HG03064 (cell line): ENCODE results near the gene FOXG1.

ENCODE experiments used
- ATAC-seq: cut with Tn5 transposase; IDR thresholded peaks from one replicate; pipeline ENCODE4 v1.9.1; 2021; ENCODE audit warnings: low read depth; ENCODE audit not compliant: unreplicated experiment

FOXG1 gene

DNA sequence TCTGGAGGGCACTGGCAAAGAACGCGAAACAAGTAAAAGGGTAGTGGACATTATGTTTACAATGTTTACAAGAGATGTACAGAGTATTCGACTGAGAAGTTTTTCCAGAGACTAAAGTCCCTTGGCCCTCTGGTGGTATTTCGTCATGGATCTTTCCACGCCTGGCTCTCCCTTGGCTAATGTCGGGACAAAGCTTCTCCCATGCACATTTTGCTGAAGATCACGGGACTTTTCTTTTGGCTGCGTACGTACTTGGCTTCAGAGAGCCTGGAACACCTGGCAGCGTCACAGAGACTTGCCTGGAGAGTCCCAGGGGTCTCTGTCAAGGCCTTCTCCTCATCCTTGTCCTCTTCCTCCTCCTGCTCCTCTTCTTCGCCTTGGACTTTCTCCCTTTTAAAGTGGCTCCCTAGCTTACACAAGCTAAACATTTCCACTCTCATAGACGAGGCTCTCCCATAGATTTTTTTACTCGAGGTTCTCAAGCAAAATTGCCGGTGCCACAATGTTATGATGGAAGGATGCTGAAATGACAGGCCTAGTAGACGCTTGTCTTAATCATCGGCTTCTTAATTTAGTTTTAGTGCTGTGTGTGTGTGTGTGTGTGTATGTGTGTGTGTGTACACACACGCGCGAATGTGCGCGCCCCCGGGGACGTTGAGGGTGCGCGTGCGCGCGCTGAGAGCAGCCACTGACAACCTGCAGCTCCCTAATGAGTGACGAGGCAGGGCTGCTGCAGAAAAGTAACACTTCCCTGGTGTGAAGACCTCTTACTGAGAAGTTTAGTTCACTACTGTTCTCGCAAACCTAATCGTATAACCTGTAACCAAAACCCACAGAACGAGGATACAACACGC, 4.9 kb upstream of the FOXG1 start:
- ATAC-seq, result no peak

DNA sequence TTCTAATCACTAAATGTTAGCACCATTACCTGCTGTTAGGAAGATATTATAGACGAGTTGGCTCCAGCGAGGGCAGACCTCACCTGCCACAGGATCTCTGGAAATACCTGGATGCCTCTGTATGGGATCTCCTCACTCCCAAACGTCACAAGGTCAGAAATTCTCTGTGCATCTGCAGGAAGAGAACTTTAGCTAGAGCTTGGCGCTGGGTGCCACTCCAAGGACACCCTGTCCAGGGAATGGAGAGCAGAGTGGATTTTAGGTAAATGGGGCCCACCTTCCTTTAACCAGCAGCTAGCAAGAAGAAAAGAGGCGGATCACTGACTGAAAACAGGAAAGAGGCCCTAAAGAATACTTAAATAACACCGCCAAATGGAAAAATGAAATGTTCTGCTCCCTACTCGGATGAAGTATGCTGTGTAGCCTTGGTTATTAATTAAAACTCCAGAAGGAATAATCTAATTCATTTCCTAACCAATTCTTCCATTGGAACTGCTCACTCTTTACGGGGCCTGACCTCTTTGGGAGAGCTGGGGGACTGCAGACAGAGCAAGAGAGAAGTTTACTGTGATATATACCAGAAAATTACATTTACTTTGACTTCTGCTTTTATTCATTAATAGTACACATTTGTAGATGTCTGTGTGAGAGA, 4.2 kb upstream of the FOXG1 start:
- no peak for ATAC-seq

DNA sequence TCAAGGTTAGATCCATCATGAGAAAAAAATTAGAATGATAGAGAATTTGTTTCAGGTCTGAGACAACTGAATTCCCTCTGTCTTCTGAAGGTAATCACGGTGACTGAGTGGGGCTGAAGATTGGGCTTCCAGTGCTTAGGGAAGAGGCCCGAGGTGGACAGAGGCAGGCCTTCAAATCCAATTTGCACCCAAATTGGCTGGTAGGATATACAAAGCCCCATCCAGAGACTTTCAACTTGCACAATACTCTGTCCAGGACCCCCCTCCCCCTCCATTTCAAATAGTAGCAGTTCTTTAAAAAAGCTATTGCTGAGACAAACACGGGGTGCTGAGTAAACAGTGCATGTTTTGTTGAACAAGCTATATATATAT, 3.6 kb upstream of the FOXG1 start:
- ATAC-seq, result no peak

DNA sequence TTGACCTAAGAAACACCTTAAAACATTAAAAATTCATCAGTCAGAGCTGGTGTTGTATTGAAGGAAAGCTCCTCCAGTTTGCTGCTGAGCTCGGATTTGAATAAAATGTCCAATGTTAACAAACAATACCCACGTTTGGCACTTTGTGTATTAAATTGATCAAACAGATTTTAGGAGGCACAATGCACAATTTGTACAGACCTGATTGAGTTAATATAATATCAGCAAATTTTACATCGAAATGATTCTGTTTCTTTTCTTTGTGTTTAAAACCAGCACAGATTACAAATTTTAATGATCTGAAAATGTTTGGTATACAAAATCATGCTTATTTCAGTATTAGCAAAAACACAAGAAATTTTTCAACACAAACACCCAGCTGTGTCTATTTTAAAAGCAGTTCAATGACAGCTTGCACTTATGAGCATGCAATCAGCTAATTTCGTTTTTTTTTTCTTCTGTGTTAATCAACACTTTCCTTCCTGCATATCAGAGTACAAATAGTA, 2.8 kb upstream of the FOXG1 start:
- ATAC-seq, result no peak

DNA sequence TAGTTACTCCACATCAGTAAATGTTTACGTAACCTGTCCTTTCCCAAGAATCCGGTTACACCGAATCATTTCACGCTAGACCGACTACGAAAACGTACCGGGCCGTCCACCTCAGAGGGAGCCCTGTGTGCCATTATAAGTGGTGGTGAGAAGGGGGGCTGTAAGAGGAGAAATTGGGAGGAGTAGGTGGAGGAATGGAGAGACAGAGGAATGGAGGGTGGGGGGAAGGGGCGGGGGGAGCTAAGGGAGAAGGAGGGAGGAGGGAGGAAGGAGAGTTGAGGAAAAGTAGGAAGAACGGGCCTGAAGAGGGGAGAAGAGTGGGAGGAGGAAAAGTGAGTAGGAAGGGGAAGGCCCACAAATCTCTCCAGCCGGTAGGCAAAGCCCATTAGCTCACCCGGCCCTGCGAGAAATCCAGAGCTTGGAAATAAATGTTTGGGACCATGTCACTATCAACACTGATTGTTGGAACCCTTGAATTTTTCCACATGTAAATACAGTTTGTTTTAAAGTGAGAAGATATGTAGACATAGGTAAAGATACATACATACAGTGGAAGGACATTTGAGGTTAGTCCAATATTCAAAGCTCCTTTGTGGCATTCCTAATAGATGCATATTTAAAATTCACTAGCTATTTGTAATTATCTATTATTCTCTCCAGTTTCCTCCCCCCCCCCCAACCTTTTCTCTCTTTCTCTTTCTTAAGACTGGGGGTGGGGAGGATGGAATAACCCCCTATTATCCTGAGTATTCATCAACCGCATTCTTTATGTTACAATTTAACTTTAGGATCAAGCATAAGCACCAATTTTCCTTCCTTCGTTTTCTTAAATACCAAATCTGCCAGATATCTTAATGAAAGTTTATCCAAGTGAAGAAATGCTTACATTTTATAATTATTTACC, 2.1 kb upstream of the FOXG1 start:
- no peak for ATAC-seq

DNA sequence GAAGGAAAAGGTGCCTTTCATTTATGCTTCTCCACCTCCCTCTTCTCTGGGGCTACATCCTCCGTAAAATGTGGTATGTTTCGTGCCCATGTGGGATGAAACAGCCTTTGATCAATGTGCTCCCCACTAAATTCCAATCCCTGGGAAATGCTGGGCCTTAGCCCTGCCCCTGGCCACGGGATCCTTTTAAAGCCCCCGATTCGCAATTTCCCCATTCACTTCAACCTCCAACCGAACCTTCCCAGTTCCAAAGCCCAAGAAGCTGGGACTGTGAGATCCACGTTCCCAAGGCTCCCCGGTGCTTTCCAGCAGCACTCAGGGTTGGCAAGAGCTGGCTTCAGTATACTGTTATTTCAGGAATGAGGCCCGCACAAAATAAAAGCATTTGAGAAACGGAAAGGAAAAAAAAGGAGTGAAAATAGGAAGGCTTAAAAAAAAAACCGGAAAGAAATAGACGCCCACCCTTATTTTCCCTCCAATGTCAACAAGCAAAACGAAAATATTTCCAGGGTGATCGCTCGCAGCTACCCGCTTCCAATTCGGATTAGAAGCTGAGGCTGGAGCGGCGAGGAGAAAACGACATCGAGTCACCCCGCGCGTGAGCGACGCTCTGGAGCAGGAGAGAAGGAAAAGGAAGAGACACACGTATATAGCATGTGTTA, 1.3 kb upstream of the FOXG1 start:
- no peak for ATAC-seq

DNA sequence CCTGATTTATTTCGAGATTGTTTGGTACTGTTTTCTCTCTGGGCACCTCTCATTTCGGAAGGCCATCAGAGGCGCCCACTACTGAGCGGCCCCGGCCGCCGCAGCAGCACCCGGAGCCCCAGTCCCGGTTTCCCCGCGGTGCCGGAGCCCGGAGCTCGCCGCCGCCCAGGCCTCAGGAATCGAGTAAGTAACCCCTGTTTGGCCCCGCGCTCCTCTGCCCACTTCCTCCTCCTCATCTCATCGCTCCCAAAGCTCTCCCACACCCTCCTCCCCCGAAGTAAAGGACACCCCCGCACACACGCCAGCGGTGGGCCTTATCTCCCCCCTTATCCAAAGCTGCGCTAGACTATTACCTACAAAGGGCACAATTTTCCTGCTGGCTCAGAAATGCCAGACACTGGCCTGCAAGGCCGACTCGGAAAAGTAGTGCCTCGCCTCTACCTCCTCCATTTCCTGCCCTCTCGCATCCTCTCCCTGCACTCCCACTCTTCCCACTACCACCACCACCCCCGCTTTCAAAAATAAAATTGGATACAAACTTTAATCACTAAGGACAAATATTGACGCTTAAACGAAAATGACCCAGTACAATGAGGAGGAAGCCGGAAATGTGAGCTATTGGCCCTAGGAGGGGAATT, 637 bp upstream of the FOXG1 start:
- ATAC-seq, result no peak

DNA sequence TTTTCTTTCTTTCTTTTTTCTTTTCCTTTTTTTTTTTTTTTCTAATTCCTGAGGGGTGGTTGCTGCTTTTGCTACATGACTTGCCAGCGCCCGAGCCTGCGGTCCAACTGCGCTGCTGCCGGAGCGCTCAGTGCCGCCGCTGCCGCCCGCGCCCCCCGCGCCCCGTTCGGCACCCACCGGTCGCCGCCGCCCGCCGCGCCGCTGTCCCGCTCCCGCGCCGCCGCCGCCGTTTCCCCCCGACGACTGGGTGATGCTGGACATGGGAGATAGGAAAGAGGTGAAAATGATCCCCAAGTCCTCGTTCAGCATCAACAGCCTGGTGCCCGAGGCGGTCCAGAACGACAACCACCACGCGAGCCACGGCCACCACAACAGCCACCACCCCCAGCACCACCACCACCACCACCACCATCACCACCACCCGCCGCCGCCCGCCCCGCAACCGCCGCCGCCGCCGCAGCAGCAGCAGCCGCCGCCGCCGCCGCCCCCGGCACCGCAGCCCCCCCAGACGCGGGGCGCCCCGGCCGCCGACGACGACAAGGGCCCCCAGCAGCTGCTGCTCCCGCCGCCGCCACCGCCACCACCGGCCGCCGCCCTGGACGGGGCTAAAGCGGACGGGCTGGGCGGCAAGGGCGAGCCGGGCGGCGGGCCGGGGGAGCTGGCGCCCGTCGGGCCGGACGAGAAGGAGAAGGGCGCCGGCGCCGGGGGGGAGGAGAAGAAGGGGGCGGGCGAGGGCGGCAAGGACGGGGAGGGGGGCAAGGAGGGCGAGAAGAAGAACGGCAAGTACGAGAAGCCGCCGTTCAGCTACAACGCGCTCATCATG, 654 bp downstream of the FOXG1 start:
- ATAC-seq, result no peak

DNA sequence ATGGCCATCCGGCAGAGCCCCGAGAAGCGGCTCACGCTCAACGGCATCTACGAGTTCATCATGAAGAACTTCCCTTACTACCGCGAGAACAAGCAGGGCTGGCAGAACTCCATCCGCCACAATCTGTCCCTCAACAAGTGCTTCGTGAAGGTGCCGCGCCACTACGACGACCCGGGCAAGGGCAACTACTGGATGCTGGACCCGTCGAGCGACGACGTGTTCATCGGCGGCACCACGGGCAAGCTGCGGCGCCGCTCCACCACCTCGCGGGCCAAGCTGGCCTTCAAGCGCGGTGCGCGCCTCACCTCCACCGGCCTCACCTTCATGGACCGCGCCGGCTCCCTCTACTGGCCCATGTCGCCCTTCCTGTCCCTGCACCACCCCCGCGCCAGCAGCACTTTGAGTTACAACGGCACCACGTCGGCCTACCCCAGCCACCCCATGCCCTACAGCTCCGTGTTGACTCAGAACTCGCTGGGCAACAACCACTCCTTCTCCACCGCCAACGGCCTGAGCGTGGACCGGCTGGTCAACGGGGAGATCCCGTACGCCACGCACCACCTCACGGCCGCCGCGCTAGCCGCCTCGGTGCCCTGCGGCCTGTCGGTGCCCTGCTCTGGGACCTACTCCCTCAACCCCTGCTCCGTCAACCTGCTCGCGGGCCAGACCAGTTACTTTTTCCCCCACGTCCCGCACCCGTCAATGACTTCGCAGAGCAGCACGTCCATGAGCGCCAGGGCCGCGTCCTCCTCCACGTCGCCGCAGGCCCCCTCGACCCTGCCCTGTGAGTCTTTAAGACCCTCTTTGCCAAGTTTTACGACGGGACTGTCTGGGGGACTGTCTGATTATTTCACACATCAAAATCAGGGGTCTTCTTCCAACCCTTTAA, 1.5 kb downstream of the FOXG1 start:
- no peak for ATAC-seq

DNA sequence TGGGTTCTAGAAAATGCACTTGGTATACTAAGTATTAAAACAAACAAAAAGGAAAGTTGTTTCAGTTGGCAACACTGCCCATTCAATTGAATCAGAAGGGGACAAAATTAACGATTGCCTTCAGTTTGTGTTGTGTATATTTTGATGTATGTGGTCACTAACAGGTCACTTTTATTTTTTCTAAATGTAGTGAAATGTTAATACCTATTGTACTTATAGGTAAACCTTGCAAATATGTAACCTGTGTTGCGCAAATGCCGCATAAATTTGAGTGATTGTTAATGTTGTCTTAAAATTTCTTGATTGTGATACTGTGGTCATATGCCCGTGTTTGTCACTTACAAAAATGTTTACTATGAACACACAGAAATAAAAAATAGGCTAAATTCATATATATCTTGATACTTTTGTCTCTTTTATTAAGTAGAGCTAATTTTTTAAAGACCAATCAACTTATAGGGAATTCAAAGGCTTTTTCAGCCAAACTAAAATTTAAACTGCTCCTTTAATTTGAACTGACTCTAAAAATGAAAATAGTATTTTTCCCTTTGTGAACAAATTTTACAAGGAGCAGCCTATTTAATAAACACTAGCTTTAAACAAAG, 2.8 kb downstream of the FOXG1 start:
- ATAC-seq, result no peak

DNA sequence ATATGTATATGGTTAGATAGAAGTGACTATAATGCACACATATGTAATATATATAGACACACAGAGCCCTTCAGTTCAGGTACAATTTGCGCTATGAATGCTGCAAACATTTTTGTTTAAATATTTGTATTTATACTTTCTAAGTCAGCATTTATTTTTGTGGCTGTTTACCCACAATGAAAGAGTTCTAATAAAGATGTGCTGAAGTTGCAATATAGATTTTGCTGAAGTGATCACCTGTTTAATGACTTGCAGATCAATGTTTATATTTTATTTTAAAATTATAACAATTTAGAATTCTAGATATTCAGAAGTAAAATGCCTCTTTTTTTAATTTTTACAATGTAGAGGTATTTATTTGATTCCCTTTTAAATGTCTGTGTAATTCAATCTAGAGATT, 3.5 kb downstream of the FOXG1 start:
- no peak for ATAC-seq

DNA sequence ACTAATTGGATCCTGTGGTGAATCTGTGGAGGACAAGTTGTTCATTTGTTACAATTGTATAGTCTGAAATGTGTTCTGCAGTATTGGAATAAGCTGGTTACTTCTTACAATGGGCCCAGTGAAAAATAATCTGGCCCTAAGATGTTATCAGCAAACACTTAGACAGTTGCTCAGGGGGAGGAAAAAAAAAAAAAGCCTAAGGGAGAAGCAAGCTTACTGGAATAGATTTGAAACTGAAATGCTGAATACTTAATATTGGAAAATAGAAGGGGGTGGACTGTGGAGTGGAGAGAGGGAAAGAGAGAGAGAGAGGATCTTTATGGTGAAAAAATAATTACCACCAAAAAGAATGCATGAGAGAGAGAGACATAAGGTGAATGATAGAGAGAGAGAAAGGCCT, 4.0 kb downstream of the FOXG1 start:
- ATAC-seq, result no peak

DNA sequence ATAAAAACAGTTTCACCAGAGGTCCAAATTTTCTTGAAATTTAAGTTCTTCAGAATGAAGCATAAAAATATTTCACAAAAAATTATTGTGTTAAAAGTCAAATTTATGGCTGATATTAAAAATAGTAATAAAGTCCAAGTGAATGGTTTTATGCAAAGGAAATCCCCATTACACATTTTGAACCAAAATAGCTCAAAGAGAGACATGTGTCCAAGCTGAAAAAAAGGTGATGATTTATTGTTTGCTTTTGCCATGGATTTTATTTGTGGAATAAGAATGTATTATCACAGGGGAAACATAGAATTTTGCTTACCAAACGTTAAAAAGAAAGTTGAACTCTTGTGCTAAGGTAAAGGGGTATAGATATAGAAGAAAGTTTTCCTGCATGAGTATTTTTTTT, 4.6 kb downstream of the FOXG1 start:
- ATAC-seq, result no peak

DNA sequence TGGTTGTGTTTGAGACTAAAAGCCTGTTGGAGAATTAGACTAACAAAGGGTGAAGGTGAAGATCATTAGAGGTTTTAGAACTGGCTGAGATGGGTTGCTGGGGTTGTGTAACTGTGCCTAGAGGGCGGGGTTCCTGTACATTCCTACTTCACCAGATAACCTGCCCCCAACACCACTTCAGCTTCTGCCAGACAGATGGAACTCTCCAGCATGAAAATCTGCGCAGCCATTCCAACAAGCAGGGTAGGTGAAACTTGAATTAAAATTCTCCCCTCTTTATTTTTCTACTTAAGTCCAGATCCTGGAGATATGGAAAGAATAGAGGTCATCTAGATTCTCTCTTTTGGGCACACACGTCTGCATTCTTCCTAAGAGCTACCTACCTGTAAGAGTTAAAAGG, 6.0 kb downstream of the FOXG1 start:
- ATAC-seq, result no peak

DNA sequence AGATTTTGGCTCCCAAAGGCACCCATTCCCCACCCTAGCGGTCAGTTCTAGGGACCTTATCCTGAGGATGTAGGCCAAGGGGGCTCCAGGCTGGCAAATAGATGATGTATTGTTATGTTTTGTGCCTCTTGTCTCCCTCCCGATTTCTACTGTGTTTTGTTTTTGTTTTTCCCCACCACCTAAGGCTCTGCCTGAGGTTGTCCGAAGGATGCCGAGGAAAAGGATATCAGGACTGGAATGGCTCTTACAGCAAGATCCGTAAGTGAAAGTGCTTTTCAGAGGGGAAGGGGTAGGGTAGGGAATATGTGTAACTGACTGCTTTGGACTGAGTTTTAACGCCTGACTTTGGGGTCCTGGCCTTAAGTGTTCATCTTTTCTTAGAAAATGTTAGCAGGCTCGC, 6.6 kb downstream of the FOXG1 start:
- ATAC-seq, result no peak

DNA sequence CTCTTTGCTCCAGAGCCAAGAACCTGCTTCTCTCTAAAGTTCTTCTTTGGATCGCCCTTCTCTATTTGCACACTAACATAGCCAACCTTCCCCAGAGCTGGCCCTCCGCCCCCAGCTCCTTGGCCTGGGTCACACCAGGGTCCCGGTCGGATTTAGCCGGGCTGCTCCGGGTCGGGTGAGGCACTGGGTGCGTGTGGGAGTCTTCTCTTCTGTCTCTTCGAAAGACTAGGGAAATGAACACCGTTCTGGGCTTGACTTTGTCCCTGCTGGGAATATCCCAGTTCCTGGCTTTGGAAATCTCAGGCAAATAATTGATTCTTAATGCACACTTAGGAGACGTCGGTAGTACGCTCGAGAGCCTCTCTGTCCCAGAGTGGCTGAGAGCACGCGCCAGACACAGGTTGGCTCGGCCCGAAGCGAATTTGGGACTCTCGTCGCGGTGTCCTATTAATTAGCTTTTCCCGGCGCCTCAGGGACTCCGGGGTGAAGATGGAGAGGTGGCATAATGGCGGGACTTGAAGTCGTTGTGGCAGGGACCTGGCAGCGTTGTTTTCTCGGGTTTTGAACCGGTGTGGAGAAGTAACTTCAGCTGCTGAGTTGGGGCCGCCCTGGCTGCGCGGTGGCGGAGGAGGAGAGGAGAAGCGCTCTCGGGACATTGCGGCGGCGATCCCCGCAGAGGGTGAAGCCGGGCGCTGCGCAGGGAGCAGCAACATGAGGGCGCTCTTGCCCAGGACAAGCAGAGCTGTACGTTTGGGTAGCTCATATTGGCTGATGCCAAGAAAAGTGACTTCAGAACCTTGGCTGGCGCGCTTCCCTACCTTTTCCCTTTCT, 7.5 kb downstream of the FOXG1 start:
- no peak for ATAC-seq
